NCI-H1417 treated with DMSO at 0.1 percent for 48 hours (cell line): ENCODE measurements around the gene PGBD5.
"Not testable (repeated sequence)": the region's sequence is repeated elsewhere in the genome, so short reads cannot be mapped to it uniquely, and the experiment has no call there.

Source experiments
- DNase-seq: peaks from one replicate; lab custom pipeline; 2025; lab: John Stamatoyannopoulos, UW

PGBD5 gene

GRCh38 chr1:230424391-230425251, 1.5 kb downstream of the PGBD5 start:
- no peak for DNase-seq

DNA sequence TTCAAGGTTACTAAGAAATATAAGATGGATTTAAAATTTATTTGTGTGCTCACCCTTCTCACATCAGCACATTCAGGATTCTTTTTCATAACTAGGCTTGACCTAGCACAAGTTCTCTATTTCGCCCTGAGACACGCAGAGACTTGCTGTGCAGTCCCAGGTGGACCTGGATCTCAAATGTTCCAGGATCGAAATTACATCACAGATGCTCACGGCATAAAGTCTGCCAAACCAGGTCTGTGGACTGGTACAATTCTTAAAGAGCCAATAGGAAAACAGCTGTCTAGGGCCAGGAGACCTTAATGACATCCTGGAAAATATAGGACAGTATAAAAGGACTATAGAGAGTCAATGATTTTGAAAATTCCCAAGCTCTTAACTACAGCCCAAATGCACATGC, 2.2 kb downstream of the PGBD5 start:
- DNase-seq: no peak

DNA sequence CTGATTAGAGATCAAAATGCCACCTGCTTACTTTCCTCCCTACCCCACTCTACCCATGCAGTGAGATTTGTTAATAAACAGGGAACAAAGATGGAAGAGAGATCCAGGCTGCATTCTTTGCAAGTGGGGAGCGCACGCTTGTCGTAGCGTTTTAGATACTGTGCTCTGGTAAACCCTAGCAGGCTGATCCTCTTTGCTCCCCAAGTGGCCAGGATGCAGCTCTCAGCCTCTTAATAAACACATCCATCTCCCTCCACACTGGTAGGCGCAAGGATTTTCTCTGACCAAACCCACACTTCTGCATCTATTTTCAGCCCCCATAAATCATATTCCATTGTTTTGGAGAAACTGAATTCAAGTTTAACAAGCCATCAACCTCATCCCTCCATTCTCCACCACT, 2.9 kb downstream of the PGBD5 start:
- DNase-seq: no peak

- no peak for DNase-seq
These were observed 3.7 kb downstream of the PGBD5 start for GRCh38 chr1:230422221-230422981.

DNA sequence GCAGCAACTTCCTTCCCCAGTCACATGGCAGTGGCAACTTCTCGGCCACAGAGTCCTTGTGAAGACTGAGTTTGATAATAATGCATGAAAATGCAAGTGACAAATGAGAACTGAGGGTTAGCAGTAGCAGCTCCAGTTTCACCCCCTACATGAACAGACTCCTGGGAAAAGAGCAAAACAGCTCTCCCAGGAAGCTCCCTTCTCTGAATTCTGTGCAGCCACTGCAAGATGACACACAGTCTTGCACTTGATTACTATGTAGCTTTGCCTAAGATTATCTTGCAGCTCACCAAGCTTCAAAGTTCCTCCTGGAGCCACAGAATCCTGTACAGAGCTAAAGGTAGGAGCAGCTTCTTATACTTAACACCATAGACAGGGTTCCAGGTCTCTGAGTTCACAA, 4.7 kb downstream of the PGBD5 start:
- no peak for DNase-seq

GRCh38 chr1:230420372-230420771, 5.8 kb downstream of the PGBD5 start:
- DNase-seq: not testable (repeated sequence)

DNA sequence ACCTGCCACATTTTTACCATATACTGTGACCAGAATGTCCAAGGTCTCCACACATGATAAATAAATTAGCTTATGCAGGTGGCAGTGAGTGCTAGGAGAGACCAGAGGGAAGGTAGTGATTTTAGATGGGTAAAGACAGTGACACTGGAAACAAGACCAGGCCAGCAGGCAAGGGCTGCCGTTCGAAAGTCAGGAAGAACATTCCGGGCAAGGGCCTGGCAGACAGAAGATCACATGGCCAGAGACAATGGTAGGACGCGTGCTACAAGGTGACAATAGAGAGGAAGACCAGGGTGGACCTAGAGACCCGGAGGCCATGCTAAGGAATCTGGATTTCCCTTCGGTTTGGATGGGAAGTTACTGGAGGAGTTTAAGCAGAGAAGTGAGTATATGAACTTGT, 9.7 kb downstream of the PGBD5 start:
- DNase-seq: no peak

DNA sequence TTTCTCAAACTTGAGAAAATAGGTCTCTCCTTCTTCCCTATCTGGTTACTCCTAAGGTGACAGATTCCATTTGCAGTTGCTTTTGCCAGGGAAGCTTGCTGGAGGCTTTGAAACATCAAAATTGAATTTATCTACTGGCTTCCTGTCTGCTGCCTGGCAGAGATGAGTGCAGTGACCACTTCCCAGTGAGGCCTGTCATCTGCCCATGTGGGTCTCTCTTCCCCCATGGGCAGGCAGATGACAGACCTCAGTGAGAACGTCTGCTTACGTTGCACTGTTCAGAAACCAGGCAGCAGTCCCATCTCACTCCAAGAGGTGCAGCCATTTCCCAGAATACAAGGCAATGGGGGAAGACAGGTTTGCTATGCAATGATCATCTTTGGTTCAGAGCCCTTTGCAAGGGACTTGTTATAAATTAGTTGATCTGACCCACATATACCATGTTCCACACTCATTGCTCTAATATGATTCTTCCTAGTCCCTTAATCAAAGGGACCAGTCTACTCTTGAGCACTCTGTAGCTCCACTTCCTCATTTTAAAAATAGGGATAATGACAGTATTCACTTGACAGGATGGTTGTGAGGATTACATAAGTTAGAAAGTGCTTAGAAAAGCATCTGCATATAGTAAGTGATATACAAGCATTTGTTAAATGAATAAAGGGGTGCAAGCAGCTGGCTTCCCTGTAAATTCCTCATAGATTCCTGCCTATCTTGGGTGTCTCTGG, 10.6 kb downstream of the PGBD5 start:
- no peak for DNase-seq

GRCh38 chr1:230414694-230415093, 11.4 kb downstream of the PGBD5 start:
- no peak for DNase-seq

- no peak for DNase-seq
These were observed 12.0 kb downstream of the PGBD5 start for GRCh38 chr1:230414102-230414501.

GRCh38 chr1:230413061-230413460, 13.1 kb downstream of the PGBD5 start:
- DNase-seq: no peak

GRCh38 chr1:230408971-230409370, 17.2 kb downstream of the PGBD5 start:
- no peak for DNase-seq

GRCh38 chr1:230407351-230407750, 18.8 kb downstream of the PGBD5 start:
- no peak for DNase-seq

DNA sequence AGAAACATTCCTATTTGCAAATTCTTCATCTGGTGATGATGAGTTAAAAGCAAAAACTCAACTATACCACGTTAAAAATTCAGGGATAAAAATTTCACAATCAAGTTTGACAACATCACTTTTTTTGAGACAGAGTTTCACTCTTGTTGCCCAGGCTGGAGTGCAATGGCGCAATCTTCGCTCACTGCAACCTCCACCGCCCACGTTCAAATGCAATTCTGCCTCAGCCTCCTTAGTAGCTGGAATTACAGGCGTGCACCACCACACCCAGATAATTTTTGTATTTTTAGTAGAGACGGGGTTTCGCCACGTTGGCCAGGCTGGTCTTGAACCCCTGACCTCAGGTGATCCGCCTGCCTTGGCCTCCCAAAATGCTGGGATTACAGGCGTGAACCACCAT, 19.4 kb downstream of the PGBD5 start:
- DNase-seq: not testable (repeated sequence)

- DNase-seq: no peak
These were observed 22.7 kb downstream of the PGBD5 start for GRCh38 chr1:230403442-230403841.

DNA sequence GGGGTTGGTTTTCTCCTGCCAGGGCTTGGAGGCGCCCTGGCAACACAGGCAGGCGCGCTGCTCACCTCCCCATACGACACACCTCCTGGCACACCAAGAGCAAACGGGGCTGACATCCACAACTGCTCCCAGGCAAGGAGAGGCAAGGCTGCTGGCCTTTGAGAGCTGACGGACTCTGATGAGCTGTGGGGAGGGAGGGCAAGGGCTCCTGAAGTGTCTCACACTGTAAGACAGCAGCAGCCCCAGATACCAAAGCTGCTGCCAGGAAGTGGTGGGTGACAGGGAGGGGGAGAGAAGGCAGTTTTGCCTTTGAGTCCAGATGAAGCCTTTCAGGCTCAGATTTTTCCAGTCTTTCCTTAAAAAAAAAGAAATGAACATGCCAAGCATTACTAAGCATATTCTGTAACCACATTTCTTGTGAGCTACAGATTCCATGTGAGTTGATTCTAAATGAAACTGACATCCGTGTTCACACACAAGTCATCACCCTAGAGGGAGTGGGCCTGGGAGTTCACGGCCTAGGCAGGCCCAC, 24.3 kb downstream of the PGBD5 start:
- no peak for DNase-seq

DNA sequence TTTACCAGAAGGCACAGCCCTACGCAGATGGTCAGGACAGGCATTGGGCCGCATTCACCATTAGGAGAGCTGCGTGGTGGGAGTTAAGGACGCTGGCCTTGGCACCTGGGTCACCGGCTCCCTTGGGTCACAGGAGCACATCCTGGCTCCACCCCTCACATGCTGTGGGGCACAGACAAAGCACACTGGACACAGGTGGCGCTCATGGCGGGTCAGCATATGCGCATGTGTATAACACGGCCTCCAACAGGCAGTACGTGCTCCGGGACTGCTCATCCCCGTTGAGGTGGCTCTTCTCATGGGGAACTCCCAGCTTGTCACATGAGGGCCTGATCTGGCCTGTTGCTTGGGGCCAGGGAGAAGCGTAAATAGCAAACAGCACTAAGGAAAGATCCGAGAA, 25.0 kb downstream of the PGBD5 start:
- no peak for DNase-seq

GRCh38 chr1:230400007-230400344, 26.2 kb downstream of the PGBD5 start:
- DNase-seq: no peak

- no peak for DNase-seq
These were observed 26.7 kb downstream of the PGBD5 start for GRCh38 chr1:230399321-230400006.

DNA sequence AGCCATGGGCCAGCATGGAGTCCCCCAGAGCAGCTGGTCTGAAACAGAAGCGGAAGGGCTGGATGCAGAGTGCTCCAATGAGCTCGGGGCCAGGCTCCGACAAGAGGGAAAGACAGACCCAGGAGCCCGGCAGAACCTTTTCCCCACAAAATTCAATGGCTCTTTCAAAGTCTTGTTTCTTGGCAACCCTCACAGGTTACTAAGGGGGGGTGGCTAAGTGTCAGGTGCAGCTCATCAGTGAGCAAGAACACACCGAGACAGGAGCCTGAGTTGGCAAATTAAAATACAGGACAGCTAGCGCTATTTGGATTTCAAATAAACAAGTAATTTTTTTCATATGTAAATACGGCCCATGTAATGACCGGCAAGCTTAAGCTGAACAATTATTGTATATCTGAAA, 27.3 kb downstream of the PGBD5 start:
- DNase-seq: no peak

- no peak for DNase-seq
These were observed 29.2 kb downstream of the PGBD5 start for GRCh38 chr1:230396966-230397365.

GRCh38 chr1:230395932-230396331, 30.2 kb downstream of the PGBD5 start:
- DNase-seq: no peak
